HG03575 (cell line): ENCODE measurements around the gene ZNF516.

Experiments
- ATAC-seq: cut with Tn5 transposase; IDR thresholded peaks from one replicate; pipeline ENCODE4 v1.9.1; 2021; ENCODE audit not compliant: unreplicated experiment, insufficient number of reproducible peaks, low FRiP score; ENCODE audit errors: extremely low read depth

The ZNF516 gene

GRCh38 chr18:76364282-76365259 lies 130.5 kb downstream of the ZNF516 start:
- peak; percentile 75 for ATAC-seq

DNA sequence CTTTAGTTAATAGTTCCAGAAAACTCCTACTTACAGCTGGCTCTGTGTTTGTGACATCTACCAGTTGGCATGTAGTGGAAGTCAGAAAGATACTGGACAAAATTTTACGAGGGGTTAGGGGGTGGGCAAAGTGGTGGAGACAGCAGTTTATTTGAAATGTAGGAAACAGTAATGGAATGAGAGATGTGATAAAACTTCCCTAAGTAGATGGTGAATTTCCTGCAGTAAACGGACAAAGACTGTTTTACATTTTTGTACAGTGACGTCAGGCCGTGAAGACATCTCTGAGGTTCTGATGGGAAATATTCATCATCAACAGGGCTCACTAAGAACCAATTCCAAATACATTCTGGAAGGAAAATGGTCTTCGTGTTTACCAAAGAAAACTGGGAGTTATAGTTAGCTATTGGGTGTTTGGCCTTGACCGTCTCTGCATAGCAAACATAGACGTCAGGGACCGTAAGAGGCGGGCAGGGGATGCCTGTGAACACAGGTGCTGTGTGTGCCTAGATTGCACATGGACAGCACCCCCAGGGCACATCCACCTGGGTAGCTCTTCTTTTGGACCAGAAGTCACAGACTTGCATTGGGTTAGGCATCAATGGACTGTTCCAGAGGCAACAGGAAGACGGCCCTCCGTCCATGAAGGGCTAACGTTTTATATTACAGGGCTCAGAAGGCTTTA lies 131.5 kb downstream of the ZNF516 start:
- ATAC-seq, result no peak

DNA sequence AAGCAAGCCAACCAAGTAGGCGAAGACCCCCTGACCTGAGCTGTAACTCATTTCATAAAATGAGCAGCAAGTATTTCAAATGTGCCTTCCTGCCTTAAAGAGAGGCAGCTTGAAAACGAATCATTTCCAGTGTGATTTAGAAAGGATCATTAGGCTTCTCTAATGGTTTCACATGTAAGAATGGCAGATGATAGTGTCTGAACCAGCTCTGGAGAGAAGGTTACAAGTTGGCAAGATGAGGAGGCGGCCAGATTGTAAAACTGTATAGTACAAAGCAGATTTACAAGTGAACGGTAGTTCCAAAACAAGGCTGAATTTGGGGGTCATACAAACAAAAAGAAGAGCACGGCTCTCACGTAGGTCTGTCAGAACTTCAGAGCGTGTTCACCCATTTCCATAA lies 132.4 kb downstream of the ZNF516 start:
- no peak for ATAC-seq

- no peak for ATAC-seq
Observed at GRCh38 chr18:76361219-76361618, 133.8 kb downstream of the ZNF516 start.

DNA sequence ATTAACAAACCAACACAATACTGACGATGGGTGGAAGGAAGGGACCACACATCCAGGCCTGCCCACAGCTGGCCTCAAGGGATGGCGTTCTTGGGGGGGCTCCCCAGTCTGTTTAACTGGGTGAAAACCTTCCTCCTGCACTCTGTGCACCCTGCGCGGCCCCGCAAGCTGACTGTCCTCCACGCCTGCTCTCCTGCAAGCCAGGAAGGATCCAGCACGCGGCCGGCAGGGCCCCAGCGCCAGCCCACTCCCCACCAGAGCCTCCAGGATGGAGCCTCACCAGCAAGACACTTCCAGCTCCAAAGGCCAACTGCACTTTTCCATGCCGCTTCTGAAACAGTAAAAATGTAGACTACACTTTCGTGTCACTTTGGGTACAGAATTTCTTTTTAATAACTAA lies 135.1 kb downstream of the ZNF516 start:
- ATAC-seq, result no peak

GRCh38 chr18:76358774-76359173 lies 136.3 kb downstream of the ZNF516 start:
- ATAC-seq, result no peak

- no peak for ATAC-seq
Observed at GRCh38 chr18:76357585-76358260, 137.3 kb downstream of the ZNF516 start.

GRCh38 chr18:76357174-76357573 lies 137.9 kb downstream of the ZNF516 start:
- ATAC-seq, result no peak

GRCh38 chr18:76356666-76357065 lies 138.4 kb downstream of the ZNF516 start:
- no peak for ATAC-seq

GRCh38 chr18:76354348-76354747 lies 140.7 kb downstream of the ZNF516 start:
- no peak for ATAC-seq

DNA sequence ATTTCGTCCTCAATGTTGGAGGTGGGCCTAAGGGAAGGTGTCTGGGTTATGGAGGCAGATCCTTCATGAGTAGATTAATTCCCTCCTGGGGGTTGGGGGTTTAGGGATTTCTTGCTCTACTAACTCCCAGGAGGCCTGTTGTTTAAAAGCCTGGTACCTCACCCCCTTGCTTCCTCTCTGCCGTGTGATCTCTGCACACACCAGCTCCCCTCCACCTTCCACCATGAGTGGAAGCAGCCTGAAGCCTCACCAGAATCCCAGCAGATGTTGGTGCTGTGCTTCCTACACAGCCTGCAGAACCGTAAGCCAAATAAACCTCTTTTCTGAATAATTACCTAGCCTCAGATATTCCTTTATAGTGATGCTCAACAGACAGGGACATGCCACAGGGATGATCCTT lies 141.5 kb downstream of the ZNF516 start:
- ATAC-seq, result no peak

DNA sequence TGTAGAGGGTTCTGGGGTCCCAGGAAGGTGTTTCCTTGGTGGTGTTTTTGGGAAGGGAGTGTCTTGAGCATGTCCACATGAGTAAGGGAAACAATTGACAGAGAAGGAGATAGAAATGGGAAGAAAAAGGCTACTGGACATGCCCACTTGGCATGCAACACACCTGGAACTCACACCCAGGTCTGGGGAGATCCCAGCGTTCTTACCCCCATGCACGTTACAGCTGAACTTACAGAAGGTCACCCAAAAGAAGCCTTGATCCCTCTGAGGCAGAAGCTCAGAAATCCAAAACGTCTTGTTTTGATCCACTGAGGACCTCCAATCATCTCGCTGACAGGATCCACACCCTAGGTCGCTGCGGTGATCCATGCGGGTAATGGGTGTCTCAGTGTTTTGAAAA lies 142.0 kb downstream of the ZNF516 start:
- no peak for ATAC-seq

DNA sequence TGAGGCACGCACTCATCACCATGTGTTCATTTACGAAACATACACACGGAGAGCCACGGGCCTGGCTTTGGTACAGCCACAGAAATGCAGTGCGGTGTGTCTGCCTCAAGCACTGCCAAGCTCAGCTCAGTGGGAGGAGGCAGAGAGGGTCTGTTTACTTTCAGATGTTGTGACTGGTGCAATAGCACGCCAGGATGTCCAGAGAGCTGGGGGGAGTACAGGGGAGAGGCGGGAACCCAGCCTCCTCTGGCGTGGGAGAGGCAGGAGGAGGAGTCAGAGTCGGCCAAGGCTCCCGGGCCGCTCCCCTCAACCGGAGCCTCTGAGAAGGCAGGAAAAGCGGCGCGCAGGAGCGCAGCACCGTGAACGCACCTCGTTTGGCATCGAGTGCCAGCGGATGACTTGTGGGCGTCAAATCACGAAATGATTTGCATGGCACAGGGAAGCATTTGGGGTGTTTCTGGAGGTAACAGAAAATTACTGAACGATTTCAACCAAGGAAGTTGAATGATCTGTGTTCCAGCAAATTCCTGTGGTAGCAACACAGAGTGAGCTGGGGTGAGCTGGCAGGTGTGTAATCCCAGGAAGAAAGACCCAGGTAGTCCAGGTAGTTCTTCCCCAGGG lies 143.0 kb downstream of the ZNF516 start:
- no peak for ATAC-seq

GRCh38 chr18:76350134-76351025 lies 144.7 kb downstream of the ZNF516 start:
- no peak for ATAC-seq

GRCh38 chr18:76349067-76349715 lies 145.9 kb downstream of the ZNF516 start:
- no peak for ATAC-seq

- ATAC-seq, result no peak
Observed at GRCh38 chr18:76348267-76349066, 146.6 kb downstream of the ZNF516 start.

- ATAC-seq, result no peak
Observed at GRCh38 chr18:76347341-76347740, 147.7 kb downstream of the ZNF516 start.
